Ishikawa (cell line): ENCODE measurements around the gene LGALS14.

Source experiments
- CEBPB ChIP-seq: IDR thresholded peaks from 2 replicates; pipeline ENCODE4 v1.6.1; 2012
- CREB1 ChIP-seq: IDR thresholded peaks from 2 replicates; pipeline ENCODE4 v1.6.1; 2012; ENCODE audit warnings: low read depth
- EP300 ChIP-seq: IDR thresholded peaks from 2 replicates; pipeline ENCODE4 v1.6.1; 2012; ENCODE audit warnings: borderline replicate concordance
- FOXM1 ChIP-seq: IDR thresholded peaks from 2 replicates; pipeline ENCODE4 v1.6.1; 2012; ENCODE audit warnings: low read depth, borderline replicate concordance
- MAX ChIP-seq: IDR thresholded peaks from 2 replicates; pipeline ENCODE4 v1.6.1; 2012
- NFIC ChIP-seq: IDR thresholded peaks from 2 replicates; pipeline ENCODE4 v1.6.1; 2012
- RAD21 ChIP-seq: IDR thresholded peaks from 2 replicates; pipeline ENCODE4 v1.6.1; 2012; ENCODE audit warnings: low read depth
- REST ChIP-seq: IDR thresholded peaks from 2 replicates; pipeline ENCODE4 v1.6.1; 2012; ENCODE audit warnings: low read depth, mild to moderate bottlenecking
- TAF1 ChIP-seq: IDR thresholded peaks from 2 replicates; pipeline ENCODE4 v1.6.1; 2012; ENCODE audit warnings: low read depth, mild to moderate bottlenecking
- TEAD4 ChIP-seq: IDR thresholded peaks from 2 replicates; pipeline ENCODE4 v1.6.1; 2012

- no peak for TF ChIP-seq TAF1
- TF ChIP-seq FOXM1 = no peak
- no peak for TF ChIP-seq EP300
- TF ChIP-seq REST = no peak
- no peak for TF ChIP-seq CREB1
- TF ChIP-seq NFIC = no peak
- no peak for TF ChIP-seq MAX
- TF ChIP-seq TEAD4 = no peak
- TF ChIP-seq RAD21 = no peak
- TF ChIP-seq CEBPB = no peak
Observed at GRCh38 chr19:39737351-39737750, 33.1 kb downstream of the LGALS14 start.
